NCI-H2029 (cell line): ENCODE results near the gene PTPN2.

Experiments
- DNase-seq: peaks from one replicate; lab custom pipeline; 2025; lab: John Stamatoyannopoulos, UW

Gene PTPN2

GRCh38 chr18:12857991-12858544 is 26.0 kb downstream of the PTPN2 start:
- DNase-seq, result no peak

DNA sequence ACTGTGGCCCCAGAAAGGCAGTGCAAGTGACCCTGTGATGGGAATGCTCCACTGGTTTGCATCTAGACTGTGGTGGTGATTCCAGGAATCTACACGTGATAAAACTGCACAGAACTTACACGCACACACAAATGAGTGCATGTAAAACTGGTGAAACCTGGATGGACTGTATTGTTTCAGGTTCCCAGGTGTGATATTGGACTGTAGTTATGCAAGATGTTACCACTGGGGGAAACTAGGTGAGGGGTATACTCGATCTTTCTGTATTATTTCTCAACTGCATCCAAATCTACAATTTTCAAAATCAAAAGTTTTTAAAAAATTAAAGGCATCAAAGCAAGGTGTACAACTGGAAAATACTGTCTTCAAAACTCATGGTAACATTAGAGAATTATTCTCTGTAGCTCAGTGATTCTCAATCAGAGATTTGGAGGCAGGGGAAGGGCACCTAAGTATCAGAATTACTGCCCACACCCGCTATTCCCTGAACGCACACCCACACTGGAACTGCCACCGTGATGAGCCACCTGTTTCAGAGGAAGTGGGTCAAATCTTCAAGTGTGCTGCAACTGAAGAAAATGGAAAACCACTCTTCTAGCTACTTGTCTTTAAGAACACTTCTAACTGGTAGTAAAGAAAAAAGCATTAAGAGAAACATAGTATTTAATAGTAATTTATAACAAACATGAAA is 26.7 kb downstream of the PTPN2 start:
- no peak for DNase-seq

DNA sequence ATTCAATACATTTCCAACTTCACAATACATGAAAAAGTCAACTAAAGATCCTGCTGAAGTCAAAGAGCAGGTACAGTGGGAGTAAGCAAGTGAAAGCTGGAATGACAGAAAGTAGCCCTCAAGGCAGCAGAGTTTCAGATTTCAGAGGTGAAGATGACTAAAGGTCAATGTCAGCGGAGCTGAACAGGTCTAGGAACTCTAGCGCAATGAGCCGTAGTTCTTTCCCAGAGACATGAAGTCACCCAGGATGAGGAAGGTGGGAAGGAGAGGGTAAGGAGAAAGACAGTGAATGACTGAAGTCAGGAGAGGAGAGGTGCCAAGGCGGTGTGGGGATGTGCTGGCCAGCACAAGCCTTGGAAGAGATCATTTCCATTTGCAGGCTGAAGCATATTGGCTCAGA is 28.1 kb downstream of the PTPN2 start:
- no peak for DNase-seq

- DNase-seq, result no peak
These were observed 31.3 kb downstream of the PTPN2 start for GRCh38 chr18:12852566-12853315.

GRCh38 chr18:12851716-12852115 is 32.3 kb downstream of the PTPN2 start:
- DNase-seq, result no peak

- no peak for DNase-seq
These were observed 34.5 kb downstream of the PTPN2 start for GRCh38 chr18:12849548-12849947.

DNA sequence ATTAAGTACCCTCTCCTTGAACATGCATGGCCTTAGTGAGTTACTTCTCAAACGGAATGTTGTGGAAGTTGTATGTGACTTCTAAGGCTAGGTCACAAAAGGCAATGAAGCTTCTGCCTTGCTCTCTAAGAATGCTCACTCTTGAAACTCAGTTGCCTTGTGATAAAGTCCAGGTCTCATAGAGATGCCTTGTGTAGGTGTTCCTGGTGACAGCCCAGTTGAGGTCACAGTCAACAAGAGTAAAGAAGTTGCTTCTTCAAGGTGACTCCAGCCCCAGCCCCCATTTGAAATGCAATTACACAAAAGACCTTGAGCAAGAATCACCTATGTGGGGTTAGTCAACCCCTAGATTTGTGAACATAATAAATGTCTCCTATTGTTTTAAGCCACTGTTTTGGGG is 35.6 kb downstream of the PTPN2 start:
- DNase-seq, result no peak

GRCh38 chr18:12844391-12844790 is 39.6 kb downstream of the PTPN2 start:
- DNase-seq, result no peak

DNA sequence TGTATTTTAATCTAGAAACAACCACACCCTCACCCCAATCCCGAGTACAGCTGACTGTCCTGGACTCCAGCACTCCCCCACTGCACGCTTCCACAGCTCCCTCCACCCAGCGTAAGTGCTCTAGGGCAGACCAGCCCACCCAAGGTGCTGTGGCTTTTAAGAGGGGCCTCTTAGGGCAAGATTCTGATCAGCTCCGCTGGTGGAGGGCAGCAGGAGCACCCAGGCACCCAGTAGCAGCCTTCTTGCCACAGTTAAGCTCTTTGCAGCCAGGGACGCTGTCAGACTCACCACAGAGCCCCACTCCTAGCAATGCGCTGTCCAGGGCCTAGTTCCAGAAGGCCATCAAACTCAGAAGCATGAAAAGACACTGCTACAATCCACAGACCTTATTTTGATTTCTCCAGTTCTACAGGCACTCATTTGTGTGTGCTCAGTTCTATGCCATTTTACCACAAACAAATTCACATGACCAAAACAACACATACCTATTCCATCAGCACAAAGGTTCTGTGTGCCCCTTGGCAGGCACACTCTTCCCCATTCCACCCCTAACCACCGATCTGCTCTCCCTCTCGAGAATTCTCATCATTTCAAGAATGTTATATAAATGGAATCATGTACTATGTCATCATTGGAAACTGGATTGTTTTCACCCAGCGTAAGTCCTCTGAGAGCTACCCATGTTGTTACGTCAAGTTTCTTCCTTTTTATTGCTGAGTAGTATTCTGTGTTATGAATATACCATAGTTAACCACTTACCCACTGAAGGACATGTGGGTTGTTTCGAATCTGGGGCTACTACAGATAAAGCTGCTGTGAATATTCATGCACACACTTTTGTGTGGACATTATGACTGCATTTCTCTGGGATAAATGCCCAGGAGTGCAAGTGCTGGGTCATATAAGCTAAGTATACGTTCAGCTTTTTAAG is 40.4 kb downstream of the PTPN2 start:
- DNase-seq, result no peak

DNA sequence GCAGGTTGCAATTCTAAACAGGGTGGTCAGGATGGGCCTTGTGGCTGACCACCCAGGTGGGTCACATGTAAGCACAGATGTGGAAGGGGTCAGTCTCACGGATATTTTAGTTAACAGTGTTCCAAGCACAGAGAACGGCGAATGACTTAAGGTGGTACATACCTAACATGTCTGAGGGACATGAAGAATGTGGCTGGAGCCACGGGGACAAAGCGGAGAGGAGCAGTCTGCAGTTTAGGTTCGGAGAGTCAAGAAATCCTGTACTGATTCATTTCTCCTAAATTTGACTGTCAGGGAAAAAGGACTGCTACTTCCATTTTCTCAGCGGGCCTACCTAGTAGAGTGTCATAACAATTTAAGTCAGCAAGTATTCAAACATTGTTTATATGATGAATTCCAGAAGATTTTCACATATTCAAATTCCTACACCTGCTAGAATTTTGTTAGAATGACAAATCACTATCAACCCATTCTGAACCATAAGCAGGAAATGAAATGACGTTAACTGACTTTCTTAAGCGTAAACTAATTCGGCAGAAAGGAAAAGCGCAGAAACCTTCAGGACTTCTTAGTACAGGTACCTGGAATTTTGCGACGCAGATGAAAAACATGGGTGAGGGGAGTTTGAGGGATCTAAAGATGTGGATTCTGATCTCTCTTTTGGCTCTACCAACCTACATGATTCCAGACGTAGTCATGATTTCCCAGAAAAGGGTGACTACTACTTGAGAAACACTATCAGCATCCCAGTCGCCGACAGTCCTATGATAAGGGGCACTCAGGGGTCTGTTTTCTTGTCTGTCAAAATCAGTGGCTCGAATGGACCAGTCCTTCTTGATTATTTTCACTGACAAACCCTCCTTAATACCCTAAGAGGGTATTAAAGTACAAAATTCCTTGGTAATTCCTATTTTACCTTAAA is 41.3 kb downstream of the PTPN2 start:
- no peak for DNase-seq

DNA sequence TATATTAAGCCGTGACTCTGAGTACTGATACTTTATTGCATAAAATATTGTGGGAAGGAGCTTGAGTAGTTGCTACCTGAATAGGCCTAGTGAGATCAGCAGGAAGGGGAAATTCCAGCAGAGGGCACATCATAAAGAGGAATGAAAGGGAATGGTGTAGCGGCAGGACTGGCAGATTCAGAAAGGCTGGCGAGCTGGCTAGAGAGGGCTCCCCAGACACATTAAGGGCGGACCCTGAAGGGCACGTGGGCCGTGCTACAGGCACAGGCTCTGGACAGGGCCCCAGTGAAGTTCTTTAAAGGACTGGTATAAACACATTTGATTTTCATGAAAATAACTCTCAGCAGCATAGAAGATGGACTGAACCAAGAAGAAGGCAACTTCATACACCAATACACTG is 43.0 kb downstream of the PTPN2 start:
- DNase-seq, result no peak

DNA sequence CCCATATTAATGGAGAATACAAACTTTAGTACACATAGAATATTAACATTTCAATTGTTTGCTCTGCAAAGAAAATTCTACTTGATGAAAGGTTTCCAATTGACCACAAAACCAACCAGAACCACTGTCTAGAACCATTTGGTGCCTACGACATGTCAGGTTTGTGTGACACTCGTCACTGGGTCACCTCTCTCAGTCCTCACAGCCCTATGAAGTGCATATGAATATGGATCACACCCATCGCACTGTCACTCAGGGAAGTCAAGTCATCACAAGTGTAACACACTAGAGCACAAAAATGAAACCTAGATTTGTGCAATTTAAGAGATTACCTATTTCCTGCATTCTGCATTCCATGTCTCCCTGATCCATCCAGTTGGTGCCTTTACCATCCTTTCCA is 43.7 kb downstream of the PTPN2 start:
- no peak for DNase-seq

- no peak for DNase-seq
These were observed 44.4 kb downstream of the PTPN2 start for GRCh38 chr18:12839526-12840196.

- DNase-seq, result no peak
These were observed 44.9 kb downstream of the PTPN2 start for GRCh38 chr18:12839057-12839525.

DNA sequence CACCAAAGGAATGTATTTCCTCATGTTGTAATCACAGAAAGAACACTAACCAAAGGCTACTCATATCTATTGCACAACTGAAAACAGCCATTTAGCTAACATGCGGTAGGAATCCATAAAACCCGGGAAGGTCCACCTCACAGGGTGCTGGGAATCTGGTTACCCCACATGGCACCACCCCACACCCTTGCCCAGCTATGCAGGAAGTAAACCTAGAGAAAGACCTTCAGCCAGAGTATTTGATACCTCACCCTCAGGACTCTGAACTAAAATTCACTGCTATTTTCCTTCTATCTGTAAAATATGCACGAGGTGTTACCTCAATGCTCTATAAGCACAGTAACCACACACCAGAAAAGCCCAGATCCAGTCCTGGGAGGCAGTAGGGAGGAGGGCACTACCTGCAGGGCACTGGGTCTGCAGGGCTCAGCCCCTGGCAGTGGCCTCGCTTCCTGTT is 45.8 kb downstream of the PTPN2 start:
- no peak for DNase-seq

GRCh38 chr18:12837747-12838146 is 46.3 kb downstream of the PTPN2 start:
- no peak for DNase-seq

DNA sequence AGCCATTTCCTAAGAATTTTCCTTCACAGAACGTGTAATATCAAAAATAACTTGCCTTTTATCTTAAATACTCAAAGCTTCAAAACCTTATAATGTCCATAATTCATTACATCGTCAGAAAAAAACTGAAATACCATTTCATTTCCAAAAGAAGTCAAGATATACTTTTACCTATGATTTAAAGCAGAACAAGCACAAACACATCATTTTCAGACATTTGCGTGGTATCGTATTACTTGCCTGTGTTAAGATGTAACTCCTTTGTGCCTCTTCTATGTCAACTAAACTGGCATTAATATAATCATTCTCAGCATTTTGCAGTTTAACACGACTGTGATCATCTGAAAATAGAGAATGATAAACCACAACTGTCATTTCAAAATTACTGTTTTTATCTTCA is 47.5 kb downstream of the PTPN2 start:
- DNase-seq, result no peak

- DNase-seq, result no peak
These were observed 55.7 kb downstream of the PTPN2 start for GRCh38 chr18:12828116-12829051.

DNA sequence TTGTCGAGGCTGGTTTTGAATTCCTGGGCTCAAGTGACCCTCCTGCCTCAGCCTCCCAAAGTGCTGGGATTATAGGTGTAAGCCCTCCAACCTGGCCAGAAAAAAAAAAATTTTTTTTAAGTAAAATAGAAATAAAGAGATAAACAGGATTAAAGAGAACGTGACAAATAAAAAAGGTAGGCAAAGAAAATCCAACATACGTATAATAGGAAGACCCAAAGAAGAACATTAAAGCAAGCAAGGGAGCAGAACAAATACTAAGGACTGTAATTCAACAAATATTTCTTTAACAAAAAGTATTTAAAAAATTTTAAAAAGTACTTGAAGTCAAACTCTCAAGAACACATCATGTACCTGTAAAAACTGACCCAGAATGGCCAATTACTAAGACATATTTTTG is 56.4 kb downstream of the PTPN2 start:
- DNase-seq, result no peak
